ENCODE measurements around the gene PTPN6. TPM values are rescaled to one million over a fixed set of nuclear protein-coding genes. Genes with fewer than 3 reads are reported as not detected.

PTPN6 gene
- total and polyA plus RNA-seq, 9 of the 15 experiments (the other 6 are each of a cell fraction or from before 2014, with no cell fraction given) = 1.5 to 5.1 (median 3.9) TPM

DNA sequence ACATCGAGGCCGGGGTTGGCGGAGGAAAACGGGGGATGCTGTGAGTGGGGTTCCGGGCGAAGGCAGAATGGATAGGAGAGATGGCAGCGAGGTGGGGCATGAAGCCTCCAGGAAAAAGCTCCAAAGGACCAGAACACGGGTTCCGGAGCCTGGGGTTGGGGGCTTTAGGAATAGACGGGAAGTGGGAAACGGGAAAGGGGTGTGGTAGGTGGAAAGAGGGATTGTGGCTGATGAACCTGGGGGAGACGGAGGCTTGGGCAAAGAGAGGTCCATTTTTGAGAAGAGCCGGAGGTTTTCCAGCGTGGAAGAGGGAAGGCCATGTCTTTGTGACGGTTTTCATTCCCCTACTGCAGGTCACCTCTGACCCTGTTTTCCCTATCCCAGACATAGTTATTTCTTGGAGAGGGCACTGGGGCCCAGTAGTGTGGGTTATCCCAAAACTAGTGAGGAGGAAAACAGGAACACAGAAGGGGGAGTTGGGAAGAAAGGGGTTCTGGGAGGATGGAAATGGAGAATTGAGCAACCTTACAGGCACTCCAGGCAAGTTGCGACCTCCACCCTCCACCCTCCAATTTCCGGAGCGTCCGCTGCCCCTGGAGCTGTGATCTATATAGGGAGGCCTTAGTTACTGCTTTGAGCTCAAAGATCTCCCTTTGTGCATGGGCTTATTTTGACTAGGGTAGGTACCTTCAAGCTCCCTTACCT lies 22.3 kb upstream of the PTPN6 start:
- no peak for DNase-seq (ENCODE audit: extremely low read depth in 1 of 4, low spot score in 3 of 4)
- Histone ChIP-seq H2AFZ (ENCODE audit: low read depth, low read length) (no peak overlapping the region), H3K4me1 (replicated peaks in 1 of 2; ENCODE audit: control insufficient read depth in 2 of 2, insufficient read depth in 2 of 2, low read length in 2 of 2) (peaks cover 46 to 47% of the 10 kb centered on the region in 2 experiments; a peak in 4 of 5 replicates), H3K27ac (ENCODE audit: extremely low read depth, low read depth, low read length) (peak overlapping the region; percentile 63), H3K79me2 (ENCODE audit: control insufficient read depth, insufficient read depth, low read length) (peaks cover 55% of the 10 kb centered on the region), H3K27me3 (ENCODE audit: control insufficient read depth in 2 of 2, insufficient read depth in 2 of 2, low read length in 2 of 2) (no peaks in the 10 kb centered on the region), H3K9me3 (replicated peaks; ENCODE audit: control insufficient read depth, insufficient read depth, low read depth, low read length) (no peaks in the 10 kb centered on the region), H3K9ac (ENCODE audit: insufficient read depth in 1 of 2, low read depth in 2 of 2, low read length in 2 of 2) (peak overlapping the region; percentile 84 to 93), H3K4me3 (peak overlapping the region; percentile 76), H3K36me3 (ENCODE audit: control insufficient read depth, insufficient read depth, low read length) (peaks cover 16% of the 10 kb centered on the region; the same call in 1 of the 3 replicates), H4K20me1 (replicated peaks; ENCODE audit: control insufficient read depth, insufficient read depth, low read length) (no peaks in the 10 kb centered on the region), H3K9me1 (ENCODE audit: control insufficient read depth, insufficient read depth, low read length) (peaks cover 4% of the 10 kb centered on the region), H3K4me2 (ENCODE audit: insufficient read depth, low read length) (peak overlapping the region; percentile 87)
- CTCF ChIA-PET (ENCODE audit: low intra/inter-chr PET ratio) = interaction anchor here (0.6 kb wide), 1 partner anchor 27 kb away, joined by 7 read pairs; no protein-coding TSS in a partner anchor
- TSS peak; percentile 58 for BruUV-seq (replicated peaks)
- ATAC-seq = peak; percentile 5; the same call in 2 of the 3 replicates
- in situ Hi-C loops (cut with MboI) (no loop called here), intact Hi-C loops (cut with micrococcal nuclease) (loop anchor here (5.0 kb wide), 1 partner anchor 113 kb away; no protein-coding TSS in a partner anchor)
- no peak for FAIRE-seq
- POLR2A ChIA-PET = interaction anchor here (0.7 to 8.1 kb wide), 6 partner anchors 9 to 170 kb away, joined by 3 to 61 read pairs (median 4); partner anchors contain the start of genes C12orf57 and RNU7-1
- WGBS (ENCODE audit: insufficient coverage, low coverage, missing lambda C conversion rate) = 3% methylated on average over 18 of the region's 19 CpGs
- TF ChIP-seq RBBP5 (IDR thresholded peaks at IDR 0.05; ENCODE audit: borderline replicate concordance, insufficient read depth, low read length, poor library complexity, severe bottlenecking) = peak; percentile 20
- TF ChIP-seq, protein P1, sequence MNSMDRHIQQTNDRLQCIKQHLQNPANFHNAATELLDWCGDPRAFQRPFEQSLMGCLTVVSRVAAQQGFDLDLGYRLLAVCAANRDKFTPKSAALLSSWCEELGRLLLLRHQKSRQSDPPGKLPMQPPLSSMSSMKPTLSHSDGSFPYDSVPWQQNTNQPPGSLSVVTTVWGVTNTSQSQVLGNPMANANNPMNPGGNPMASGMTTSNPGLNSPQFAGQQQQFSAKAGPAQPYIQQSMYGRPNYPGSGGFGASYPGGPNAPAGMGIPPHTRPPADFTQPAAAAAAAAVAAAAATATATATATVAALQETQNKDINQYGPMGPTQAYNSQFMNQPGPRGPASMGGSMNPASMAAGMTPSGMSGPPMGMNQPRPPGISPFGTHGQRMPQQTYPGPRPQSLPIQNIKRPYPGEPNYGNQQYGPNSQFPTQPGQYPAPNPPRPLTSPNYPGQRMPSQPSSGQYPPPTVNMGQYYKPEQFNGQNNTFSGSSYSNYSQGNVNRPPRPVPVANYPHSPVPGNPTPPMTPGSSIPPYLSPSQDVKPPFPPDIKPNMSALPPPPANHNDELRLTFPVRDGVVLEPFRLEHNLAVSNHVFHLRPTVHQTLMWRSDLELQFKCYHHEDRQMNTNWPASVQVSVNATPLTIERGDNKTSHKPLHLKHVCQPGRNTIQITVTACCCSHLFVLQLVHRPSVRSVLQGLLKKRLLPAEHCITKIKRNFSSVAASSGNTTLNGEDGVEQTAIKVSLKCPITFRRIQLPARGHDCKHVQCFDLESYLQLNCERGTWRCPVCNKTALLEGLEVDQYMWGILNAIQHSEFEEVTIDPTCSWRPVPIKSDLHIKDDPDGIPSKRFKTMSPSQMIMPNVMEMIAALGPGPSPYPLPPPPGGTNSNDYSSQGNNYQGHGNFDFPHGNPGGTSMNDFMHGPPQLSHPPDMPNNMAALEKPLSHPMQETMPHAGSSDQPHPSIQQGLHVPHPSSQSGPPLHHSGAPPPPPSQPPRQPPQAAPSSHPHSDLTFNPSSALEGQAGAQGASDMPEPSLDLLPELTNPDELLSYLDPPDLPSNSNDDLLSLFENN (IDR thresholded peaks at IDR 0.05; ENCODE audit: low read depth in 2 of 2, low read length in 2 of 2) = no peak
- TF ChIP-seq, protein P2, sequence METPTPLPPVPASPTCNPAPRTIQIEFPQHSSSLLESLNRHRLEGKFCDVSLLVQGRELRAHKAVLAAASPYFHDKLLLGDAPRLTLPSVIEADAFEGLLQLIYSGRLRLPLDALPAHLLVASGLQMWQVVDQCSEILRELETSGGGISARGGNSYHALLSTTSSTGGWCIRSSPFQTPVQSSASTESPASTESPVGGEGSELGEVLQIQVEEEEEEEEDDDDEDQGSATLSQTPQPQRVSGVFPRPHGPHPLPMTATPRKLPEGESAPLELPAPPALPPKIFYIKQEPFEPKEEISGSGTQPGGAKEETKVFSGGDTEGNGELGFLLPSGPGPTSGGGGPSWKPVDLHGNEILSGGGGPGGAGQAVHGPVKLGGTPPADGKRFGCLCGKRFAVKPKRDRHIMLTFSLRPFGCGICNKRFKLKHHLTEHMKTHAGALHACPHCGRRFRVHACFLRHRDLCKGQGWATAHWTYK (CRISPR knock-in tag; IDR thresholded peaks at IDR 0.05) = no peak
- TF ChIP-seq TBL1XR1 (IDR thresholded peaks at IDR 0.05; ENCODE audit: low read length in 2 of 2) = 0 out of 4 replicates have a peak, but pooled peaks of 1 of the 2 experiments have one; percentile 26
- 0 out of 2 replicates have a peak, but pooled peaks have one; percentile 32 for TF ChIP-seq NFRKB (IDR thresholded peaks at IDR 0.05; ENCODE audit: low read depth)
- TF ChIP-seq ZNF121 (CRISPR knock-in tag; conservative IDR thresholded peaks at IDR 0.05) = no peak
- TF ChIP-seq, protein P3, sequence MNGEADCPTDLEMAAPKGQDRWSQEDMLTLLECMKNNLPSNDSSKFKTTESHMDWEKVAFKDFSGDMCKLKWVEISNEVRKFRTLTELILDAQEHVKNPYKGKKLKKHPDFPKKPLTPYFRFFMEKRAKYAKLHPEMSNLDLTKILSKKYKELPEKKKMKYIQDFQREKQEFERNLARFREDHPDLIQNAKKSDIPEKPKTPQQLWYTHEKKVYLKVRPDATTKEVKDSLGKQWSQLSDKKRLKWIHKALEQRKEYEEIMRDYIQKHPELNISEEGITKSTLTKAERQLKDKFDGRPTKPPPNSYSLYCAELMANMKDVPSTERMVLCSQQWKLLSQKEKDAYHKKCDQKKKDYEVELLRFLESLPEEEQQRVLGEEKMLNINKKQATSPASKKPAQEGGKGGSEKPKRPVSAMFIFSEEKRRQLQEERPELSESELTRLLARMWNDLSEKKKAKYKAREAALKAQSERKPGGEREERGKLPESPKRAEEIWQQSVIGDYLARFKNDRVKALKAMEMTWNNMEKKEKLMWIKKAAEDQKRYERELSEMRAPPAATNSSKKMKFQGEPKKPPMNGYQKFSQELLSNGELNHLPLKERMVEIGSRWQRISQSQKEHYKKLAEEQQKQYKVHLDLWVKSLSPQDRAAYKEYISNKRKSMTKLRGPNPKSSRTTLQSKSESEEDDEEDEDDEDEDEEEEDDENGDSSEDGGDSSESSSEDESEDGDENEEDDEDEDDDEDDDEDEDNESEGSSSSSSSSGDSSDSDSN (IDR thresholded peaks at IDR 0.05; ENCODE audit: borderline replicate concordance in 1 of 2, low read depth in 2 of 2, low read length in 2 of 2) = 0 out of 4 replicates have a peak, but pooled peaks of 1 of the 2 experiments have one; percentile 29
- no peak for TF ChIP-seq THRAP3 (IDR thresholded peaks at IDR 0.05; ENCODE audit: borderline replicate concordance)
- TF ChIP-seq, protein P4, sequence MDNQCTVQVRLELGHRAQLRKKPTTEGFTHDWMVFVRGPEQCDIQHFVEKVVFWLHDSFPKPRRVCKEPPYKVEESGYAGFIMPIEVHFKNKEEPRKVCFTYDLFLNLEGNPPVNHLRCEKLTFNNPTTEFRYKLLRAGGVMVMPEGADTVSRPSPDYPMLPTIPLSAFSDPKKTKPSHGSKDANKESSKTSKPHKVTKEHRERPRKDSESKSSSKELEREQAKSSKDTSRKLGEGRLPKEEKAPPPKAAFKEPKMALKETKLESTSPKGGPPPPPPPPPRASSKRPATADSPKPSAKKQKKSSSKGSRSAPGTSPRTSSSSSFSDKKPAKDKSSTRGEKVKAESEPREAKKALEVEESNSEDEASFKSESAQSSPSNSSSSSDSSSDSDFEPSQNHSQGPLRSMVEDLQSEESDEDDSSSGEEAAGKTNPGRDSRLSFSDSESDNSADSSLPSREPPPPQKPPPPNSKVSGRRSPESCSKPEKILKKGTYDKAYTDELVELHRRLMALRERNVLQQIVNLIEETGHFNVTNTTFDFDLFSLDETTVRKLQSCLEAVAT (IDR thresholded peaks at IDR 0.05) = 0 out of 4 replicates have a peak, but pooled peaks of 1 of the 2 experiments have one; percentile 7
- TF ChIP-seq TSC22D4 (tag; IDR thresholded peaks at IDR 0.05) = no peak

Measured in K562 (cell line).